WTC11 (cell line): ENCODE results near the gene DCXR. TPM values are rescaled to one million over a fixed set of nuclear protein-coding genes. Genes with fewer than 3 reads are reported as not detected.

ENCODE experiments used
- ATAC-seq: fragments of 200-7000 bp; cut with Tn5 transposase; 2 replicates; pipeline ENCODE4 v1.10.0; 2021; ENCODE audit warnings: mild to moderate bottlenecking, moderate library complexity
- CTCF ChIA-PET: fragments of 300-600 bp; sonication (Branson Sonifier 250); formaldehyde crosslinking; loops from one replicate; lab custom pipeline; 2021; ENCODE audit warnings: antibody characterized with exemption; lab: Charles Lee
- POLR2A ChIA-PET: fragments of 350-600 bp; sonication (Branson Sonifier 250); formaldehyde crosslinking; loops from one replicate; lab custom pipeline; 2021; ENCODE audit warnings: antibody characterized with exemption; lab: Charles Lee
- DNase-seq: peaks from one replicate; pipeline ENCODE4 v3.0.0; 2021; ENCODE audit warnings: low spot score
- H3K27ac Mint-ChIP-seq: 2 replicates; pipeline ENCODE4 v1.8.0; 2021; ENCODE audit warnings: mixed read lengths
- H3K27me3 Mint-ChIP-seq: 2 replicates; pipeline ENCODE4 v1.8.0; 2021; ENCODE audit warnings: low read depth, mild to moderate bottlenecking, moderate library complexity, mixed read lengths
- H3K36me3 Mint-ChIP-seq: 2 replicates; pipeline ENCODE4 v1.8.0; 2021; ENCODE audit warnings: mixed read lengths
- H3K4me1 Mint-ChIP-seq: 2 replicates; pipeline ENCODE4 v1.8.0; 2022; ENCODE audit warnings: mixed read lengths
- H3K4me3 Mint-ChIP-seq: 2 replicates; pipeline ENCODE4 v1.8.0; 2021; ENCODE audit warnings: mild to moderate bottlenecking, moderate library complexity, mixed read lengths
- H3K9me3 Mint-ChIP-seq: 2 replicates; pipeline ENCODE4 v1.8.0; 2021; ENCODE audit warnings: mixed read lengths
- AFF4 ChIP-seq: sonication (generic); formaldehyde crosslinking; IDR thresholded peaks from 2 replicates; pipeline ENCODE4 v1.8.1; 2023; ENCODE audit warnings: mild to moderate bottlenecking, missing genetic modification reagents, borderline replicate concordance
- CTCF ChIP-seq: fragments of 200-600 bp; IDR thresholded peaks from 2 replicates; pipeline ENCODE4 v1.8.0; 2022; ENCODE audit warnings: antibody characterized with exemption
- E2F4 ChIP-seq: sonication (generic); formaldehyde crosslinking; IDR thresholded peaks from 2 replicates; pipeline ENCODE4 v1.8.1; 2022; ENCODE audit warnings: low read depth, mild to moderate bottlenecking, moderate library complexity, missing genetic modification reagents, borderline replicate concordance
- ELF4 ChIP-seq: sonication (generic); formaldehyde crosslinking; IDR thresholded peaks from 2 replicates; pipeline ENCODE4 v1.8.1; 2022; ENCODE audit warnings: low read depth, mild to moderate bottlenecking, moderate library complexity, missing genetic modification reagents
- FOXK1 ChIP-seq: sonication (generic); formaldehyde crosslinking; IDR thresholded peaks from 2 replicates; pipeline ENCODE4 v1.8.0; 2022; ENCODE audit warnings: mild to moderate bottlenecking, moderate library complexity, missing genetic modification reagents
- JAZF1 ChIP-seq: fragments of 250-450 bp; sonication (Bioruptor Pico); IDR thresholded peaks from 2 replicates; pipeline ENCODE4 v1.9.0; 2021; ENCODE audit warnings: moderate library complexity, mild to moderate bottlenecking, inconsistent platforms
- MAX ChIP-seq: sonication (generic); formaldehyde crosslinking; IDR thresholded peaks from 2 replicates; pipeline ENCODE4 v1.8.0; 2022; ENCODE audit warnings: mild to moderate bottlenecking, missing genetic modification reagents
- NFATC4 ChIP-seq: fragments of 250-450 bp; sonication (Bioruptor Pico); IDR thresholded peaks from 2 replicates; pipeline ENCODE4 v1.9.0; 2021; ENCODE audit warnings: mild to moderate bottlenecking
- NFYB ChIP-seq: sonication (generic); formaldehyde crosslinking; conservative IDR thresholded peaks from 2 replicates; pipeline ENCODE4 v1.8.0; 2022; ENCODE audit warnings: low read depth, missing genetic modification reagents
- NR2C2 ChIP-seq: sonication (generic); formaldehyde crosslinking; IDR thresholded peaks from 2 replicates; pipeline ENCODE4 v1.8.0; 2022; ENCODE audit warnings: mild to moderate bottlenecking, missing genetic modification reagents
- RORB ChIP-seq: fragments of 250-450 bp; sonication (Bioruptor Pico); IDR thresholded peaks from 2 replicates; pipeline ENCODE4 v1.9.0; 2021; ENCODE audit warnings: mild to moderate bottlenecking
- ZBTB21 ChIP-seq: sonication (generic); formaldehyde crosslinking; IDR thresholded peaks from 2 replicates; pipeline ENCODE4 v1.8.1; 2023; ENCODE audit warnings: mild to moderate bottlenecking, missing genetic modification reagents, borderline replicate concordance
- ZNF512 ChIP-seq: sonication (generic); formaldehyde crosslinking; IDR thresholded peaks from 2 replicates; pipeline ENCODE4 v1.8.1; 2022; ENCODE audit warnings: missing genetic modification reagents, borderline replicate concordance
- total RNA-seq: library from RNA; stranded (reverse); gene quantifications from 3 replicates; pipeline ENCODE4 v1.2.3, GENCODE V29; 2021

The DCXR gene
- total RNA-seq, 1 experiment from 2014 or later = 130 TPM

GRCh38 chr17:82028246-82028645 lies 9.3 kb downstream of the DCXR start:
- Mint-ChIP-seq H3K27ac (no peak overlapping the region), H3K4me1 (peaks cover 13% of the 10 kb centered on the region), H3K9me3 (no peaks in the 10 kb centered on the region), H3K36me3 (no peaks in the 10 kb centered on the region), H3K4me3 (no peak overlapping the region), H3K27me3 (no peaks in the 10 kb centered on the region; the same call in 1 of the 2 replicates)
- DNase-seq = no peak
- TF ChIP-seq NFYB (CRISPR knock-in tag) (no peak), RORB (no peak), ZBTB21 (CRISPR knock-in tag) (no peak), NFATC4 (no peak), AFF4 (CRISPR knock-in tag) (no peak)
- POLR2A ChIA-PET = no interaction called here
- CTCF ChIA-PET = interaction anchor here (1.7 to 5.7 kb wide), 2 partner anchors 8 to 9 kb away, joined by 6 to 119 read pairs; partner anchors contain the start of genes CENPX, DCXR and LRRC45
- no peak for ATAC-seq

GRCh38 chr17:82025401-82026107 lies 11.9 kb downstream of the DCXR start:
- H3K27ac Mint-ChIP-seq = no peak overlapping the region
- POLR2A ChIA-PET = interaction anchor here (1.4 kb wide), 1 partner anchor 12 kb away, joined by 4 read pairs; the partner anchor contains the start of gene DCXR
- no peak for ATAC-seq
- CTCF ChIA-PET = interaction anchor here (1.9 kb wide), 1 partner anchor 12 kb away, joined by 4 read pairs; the partner anchor contains the start of gene DCXR
- H3K4me1 Mint-ChIP-seq = peaks cover 13% of the 10 kb centered on the region
- no peaks in the 10 kb centered on the region for H3K9me3 Mint-ChIP-seq
- H3K36me3 Mint-ChIP-seq = no peaks in the 10 kb centered on the region
- no peak overlapping the region for H3K4me3 Mint-ChIP-seq
- TF ChIP-seq MAX (CRISPR knock-in tag) = no peak
- no peak for TF ChIP-seq FOXK1 (CRISPR knock-in tag)
- TF ChIP-seq JAZF1 (CRISPR knock-in tag) = no peak
- TF ChIP-seq ZNF512 (CRISPR knock-in tag) = no peak
- TF ChIP-seq NR2C2 (CRISPR knock-in tag) = no peak
- no peak for TF ChIP-seq E2F4 (CRISPR knock-in tag)
- no peak for TF ChIP-seq CTCF
- TF ChIP-seq ELF4 (CRISPR knock-in tag) = no peak
- no peak for DNase-seq
- no peaks in the 10 kb centered on the region; the same call in 1 of the 2 replicates for H3K27me3 Mint-ChIP-seq
